Measurements from ENCODE around the gene S100A9.

The S100A9 gene

DNA sequence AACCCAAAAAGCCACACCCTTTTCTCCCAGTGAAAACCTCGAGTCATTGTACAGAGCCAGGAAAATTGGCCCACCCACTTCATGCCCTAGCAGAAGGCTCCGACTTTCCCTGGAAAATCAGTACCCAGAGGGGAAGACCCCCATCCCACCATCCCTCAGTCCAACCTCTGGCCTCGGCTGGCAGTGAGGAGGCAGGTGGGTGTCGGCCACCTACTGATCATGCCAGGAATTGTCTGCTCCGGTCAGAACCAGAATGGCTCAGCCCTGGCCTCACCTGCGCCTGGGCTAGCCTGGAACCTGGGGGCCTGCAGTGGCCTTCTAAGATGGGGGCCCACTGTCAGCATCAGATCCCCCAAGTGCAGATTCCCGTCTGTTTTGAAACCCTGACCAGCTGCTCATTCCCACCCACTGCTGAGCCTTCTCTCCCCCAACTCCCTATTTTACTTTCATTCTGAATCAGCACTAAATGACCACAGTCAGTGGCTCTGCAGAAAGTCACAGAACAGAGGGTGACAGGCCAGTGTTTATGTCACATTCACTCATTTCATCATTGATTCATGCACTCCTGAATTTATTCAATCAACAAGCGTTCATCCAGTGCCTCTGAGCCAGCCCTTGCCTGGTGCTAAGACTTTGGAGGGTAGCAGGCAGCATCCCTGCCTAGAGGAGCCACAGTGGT, 3.0 kb upstream of the S100A9 start:
- Histone ChIP-seq H4K20me1 (ENCODE audit: insufficient read depth) (no peaks in the 10 kb centered on the region), H2AFZ (ENCODE audit: low read depth) (no peak overlapping the region), H3K36me3 (ENCODE audit: insufficient read depth) (no peaks in the 10 kb centered on the region), H3K27me3 (ENCODE audit: insufficient read depth, low read depth) (no peaks in the 10 kb centered on the region), H3K4me3 (IDR thresholded peaks at IDR 0.05; ENCODE audit: insufficient read depth, low read depth, low read length) (no peak overlapping the region), H3K27ac (no peak overlapping the region), H3K79me2 (ENCODE audit: insufficient read depth, low read depth) (no peaks in the 10 kb centered on the region), H3K9ac (no peak overlapping the region), H3K4me2 (no peak overlapping the region), H3K4me1 (ENCODE audit: low read depth, poor library complexity, severe bottlenecking) (peaks cover 10% of the 10 kb centered on the region)
- TF ChIP-seq, protein P1, sequence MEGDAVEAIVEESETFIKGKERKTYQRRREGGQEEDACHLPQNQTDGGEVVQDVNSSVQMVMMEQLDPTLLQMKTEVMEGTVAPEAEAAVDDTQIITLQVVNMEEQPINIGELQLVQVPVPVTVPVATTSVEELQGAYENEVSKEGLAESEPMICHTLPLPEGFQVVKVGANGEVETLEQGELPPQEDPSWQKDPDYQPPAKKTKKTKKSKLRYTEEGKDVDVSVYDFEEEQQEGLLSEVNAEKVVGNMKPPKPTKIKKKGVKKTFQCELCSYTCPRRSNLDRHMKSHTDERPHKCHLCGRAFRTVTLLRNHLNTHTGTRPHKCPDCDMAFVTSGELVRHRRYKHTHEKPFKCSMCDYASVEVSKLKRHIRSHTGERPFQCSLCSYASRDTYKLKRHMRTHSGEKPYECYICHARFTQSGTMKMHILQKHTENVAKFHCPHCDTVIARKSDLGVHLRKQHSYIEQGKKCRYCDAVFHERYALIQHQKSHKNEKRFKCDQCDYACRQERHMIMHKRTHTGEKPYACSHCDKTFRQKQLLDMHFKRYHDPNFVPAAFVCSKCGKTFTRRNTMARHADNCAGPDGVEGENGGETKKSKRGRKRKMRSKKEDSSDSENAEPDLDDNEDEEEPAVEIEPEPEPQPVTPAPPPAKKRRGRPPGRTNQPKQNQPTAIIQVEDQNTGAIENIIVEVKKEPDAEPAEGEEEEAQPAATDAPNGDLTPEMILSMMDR (conservative IDR thresholded peaks at IDR 0.05; ENCODE audit: low read depth, low read length), result no peak

DNA sequence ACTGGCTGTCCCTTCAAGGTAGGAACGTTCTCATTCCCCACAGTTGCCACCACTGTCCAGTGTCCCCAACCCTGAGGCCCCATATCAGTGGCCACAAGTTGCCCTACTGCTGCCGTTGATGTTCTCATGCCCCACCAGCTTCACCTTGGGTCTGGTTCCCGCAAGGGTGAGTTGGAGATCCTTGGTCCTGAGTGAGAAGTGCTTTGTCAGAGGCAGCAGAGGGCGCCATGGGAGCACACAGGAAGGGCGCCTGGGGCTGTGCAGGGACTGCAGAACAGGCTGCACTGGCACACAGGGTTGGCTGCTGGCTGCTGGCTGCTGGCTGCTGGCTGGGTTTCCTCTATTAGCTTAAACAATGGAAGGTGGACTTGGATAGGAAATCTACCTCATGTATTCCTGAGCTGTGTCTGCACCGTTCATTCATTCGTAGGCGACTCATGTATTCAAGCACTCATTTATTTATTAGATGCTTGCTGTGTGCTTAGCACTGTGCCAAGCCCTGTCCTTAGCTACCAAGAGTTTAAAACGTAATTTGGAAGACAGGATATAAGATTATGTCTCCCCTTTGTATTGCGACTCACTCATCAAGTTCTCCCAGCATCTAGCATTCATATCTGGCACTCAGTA, 2.1 kb upstream of the S100A9 start:
- Histone ChIP-seq H3K4me1 (ENCODE audit: low read depth, poor library complexity, severe bottlenecking) (peaks cover 10% of the 10 kb centered on the region), H3K9ac (no peak overlapping the region), H3K27ac (no peak overlapping the region), H2AFZ (ENCODE audit: low read depth) (no peak overlapping the region), H4K20me1 (ENCODE audit: insufficient read depth) (no peaks in the 10 kb centered on the region), H3K36me3 (ENCODE audit: insufficient read depth) (no peaks in the 10 kb centered on the region), H3K79me2 (ENCODE audit: insufficient read depth, low read depth) (no peaks in the 10 kb centered on the region), H3K4me2 (no peak overlapping the region), H3K4me3 (IDR thresholded peaks at IDR 0.05; ENCODE audit: insufficient read depth, low read depth, low read length) (no peak overlapping the region), H3K27me3 (ENCODE audit: insufficient read depth, low read depth) (no peaks in the 10 kb centered on the region)
- TF ChIP-seq, protein P1 (conservative IDR thresholded peaks at IDR 0.05; ENCODE audit: low read depth, low read length), result peak; percentile 80

DNA sequence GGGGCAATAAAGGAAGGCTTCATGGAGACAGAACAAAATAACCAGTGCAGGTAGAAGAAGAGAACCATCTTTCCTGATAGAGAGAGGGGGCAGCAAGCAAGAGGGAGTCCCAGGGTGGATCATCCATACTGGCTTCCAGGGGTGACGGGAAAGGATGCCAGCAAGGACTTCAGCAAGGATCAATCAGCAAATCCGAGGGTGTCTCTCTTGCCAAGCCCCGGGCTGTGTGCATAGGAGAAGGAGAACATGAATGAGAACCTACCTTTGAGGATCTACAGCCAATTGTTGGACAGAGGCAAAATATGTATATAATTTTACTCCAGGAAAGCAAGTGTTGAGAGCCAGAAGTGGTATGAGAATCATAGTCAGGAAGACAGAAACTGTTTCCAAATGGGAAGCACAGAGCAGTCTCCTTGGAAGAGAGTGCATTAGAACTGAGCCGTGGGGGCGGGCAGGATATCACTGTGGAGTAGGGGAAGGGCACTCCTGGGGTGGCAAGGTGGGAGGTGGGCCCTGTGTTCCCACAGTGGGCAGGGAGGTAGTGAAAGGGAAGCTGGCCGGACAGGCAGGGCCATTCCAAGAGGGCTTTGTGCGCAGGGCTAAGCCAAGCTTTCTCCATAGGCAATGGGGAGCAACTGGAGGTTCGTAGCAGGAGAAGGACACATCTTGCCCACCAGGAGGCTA, 1.1 kb upstream of the S100A9 start:
- Histone ChIP-seq H3K4me1 (ENCODE audit: low read depth, poor library complexity, severe bottlenecking) (peaks cover 10% of the 10 kb centered on the region), H4K20me1 (ENCODE audit: insufficient read depth) (no peaks in the 10 kb centered on the region), H3K27ac (no peak overlapping the region), H3K36me3 (ENCODE audit: insufficient read depth) (no peaks in the 10 kb centered on the region), H2AFZ (ENCODE audit: low read depth) (no peak overlapping the region), H3K9ac (no peak overlapping the region), H3K79me2 (ENCODE audit: insufficient read depth, low read depth) (no peaks in the 10 kb centered on the region), H3K4me2 (no peak overlapping the region), H3K27me3 (ENCODE audit: insufficient read depth, low read depth) (no peaks in the 10 kb centered on the region), H3K4me3 (IDR thresholded peaks at IDR 0.05; ENCODE audit: insufficient read depth, low read depth, low read length) (no peak overlapping the region)
- TF ChIP-seq, protein P1 (conservative IDR thresholded peaks at IDR 0.05; ENCODE audit: low read depth, low read length), result no peak

DNA sequence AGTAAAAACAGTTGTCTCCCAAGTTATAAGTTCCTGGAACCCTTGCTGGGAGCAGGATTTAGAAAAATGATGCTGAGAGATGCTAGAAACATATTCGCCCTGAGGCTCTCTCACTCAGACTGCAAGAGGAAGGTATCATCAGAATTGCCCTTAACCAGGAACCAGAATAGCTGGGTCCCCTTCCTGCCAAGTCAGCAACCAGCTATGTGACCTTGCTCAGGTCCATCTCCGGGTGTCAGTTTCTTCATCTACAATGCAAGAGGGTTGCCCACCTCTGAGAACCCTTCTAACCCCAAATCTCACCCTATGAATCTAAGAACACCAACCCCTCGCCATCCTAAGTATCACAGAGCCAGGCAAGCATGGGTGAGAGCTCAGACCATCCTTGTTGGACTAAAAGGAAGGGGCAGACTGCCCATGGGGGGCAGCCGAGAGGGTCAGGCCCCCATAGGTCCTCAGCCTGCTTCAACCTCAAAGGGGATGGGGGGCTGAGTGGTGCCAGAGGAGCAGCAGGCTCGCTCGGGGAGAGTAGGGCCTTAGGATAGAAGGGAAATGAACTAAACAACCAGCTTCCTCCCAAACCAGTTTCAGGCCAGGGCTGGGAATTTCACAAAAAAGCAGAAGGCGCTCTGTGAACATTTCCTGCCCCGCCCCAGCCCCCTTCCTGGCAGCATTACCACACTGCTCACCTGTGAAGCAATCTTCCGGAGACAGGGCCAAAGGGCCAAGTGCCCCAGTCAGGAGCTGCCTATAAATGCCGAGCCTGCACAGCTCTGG, 390 bp upstream of the S100A9 start:
- Histone ChIP-seq H3K79me2 (ENCODE audit: insufficient read depth, low read depth) (no peaks in the 10 kb centered on the region), H3K27me3 (ENCODE audit: insufficient read depth, low read depth) (no peaks in the 10 kb centered on the region), H3K4me2 (no peak overlapping the region), H3K9ac (no peak overlapping the region), H2AFZ (ENCODE audit: low read depth) (no peak overlapping the region), H4K20me1 (ENCODE audit: insufficient read depth) (no peaks in the 10 kb centered on the region), H3K4me1 (ENCODE audit: low read depth, poor library complexity, severe bottlenecking) (peaks cover 10% of the 10 kb centered on the region), H3K27ac (no peak overlapping the region), H3K36me3 (ENCODE audit: insufficient read depth) (no peaks in the 10 kb centered on the region), H3K4me3 (IDR thresholded peaks at IDR 0.05; ENCODE audit: insufficient read depth, low read depth, low read length) (no peak overlapping the region)
- TF ChIP-seq, protein P1 (conservative IDR thresholded peaks at IDR 0.05; ENCODE audit: low read depth, low read length), result no peak

Measured in KMS-11 (cell line).